Measurements from ENCODE around the gene CEBPA. TPM values are rescaled to one million over a fixed set of nuclear protein-coding genes. Genes with fewer than 3 reads are reported as not detected.

Gene CEBPA
- total and polyA plus RNA-seq, 10 of the 15 experiments (the other 5 are each of a cell fraction or from before 2014, with no cell fraction given), result 0.04 to 0.36 (median 0.13) TPM; not detected in 4

DNA sequence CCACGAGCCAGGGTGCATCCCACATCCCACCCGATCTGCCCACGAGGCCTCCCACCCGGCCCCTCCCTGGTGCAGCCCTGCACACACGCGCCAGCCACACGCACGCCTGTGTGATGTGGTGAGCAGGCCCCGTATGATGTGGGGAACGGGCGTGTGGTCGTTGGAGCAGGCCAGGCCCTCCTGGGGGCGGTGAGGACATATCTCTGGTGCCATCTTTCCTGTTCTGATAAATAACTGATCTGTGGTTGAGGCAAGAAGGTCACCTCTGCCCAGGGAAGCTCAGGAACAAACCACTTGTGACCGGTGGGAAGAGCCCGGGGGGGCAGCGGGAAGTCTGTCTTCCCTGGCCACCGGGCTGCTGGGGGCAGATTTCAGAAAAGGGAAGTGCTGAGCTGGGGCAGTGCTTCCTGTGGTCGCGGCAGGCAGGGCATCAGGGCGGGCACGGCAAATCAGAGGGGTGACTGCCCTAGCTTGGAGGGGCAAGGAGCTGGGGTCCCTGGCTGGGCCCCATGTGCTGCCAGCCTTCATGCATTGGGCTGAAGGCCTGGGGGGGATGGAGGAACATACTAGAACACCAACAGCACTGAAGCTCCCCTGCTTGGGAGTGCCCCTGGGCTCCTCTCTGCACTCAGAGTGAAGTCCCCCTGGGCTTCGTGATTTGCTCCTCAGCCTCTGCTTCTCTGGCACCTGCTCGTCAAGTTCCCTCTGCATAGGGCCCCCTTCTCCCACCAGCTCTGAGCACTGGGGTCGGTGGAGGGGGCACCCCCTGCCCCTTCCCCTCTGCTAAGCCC, 41.5 kb downstream of the CEBPA start:
- Histone ChIP-seq H3K27ac (ENCODE audit: control insufficient read depth, insufficient read depth) (no peak overlapping the region), H3K9ac (ENCODE audit: control insufficient read depth, insufficient read depth, low read length) (no peak overlapping the region), H2AFZ (ENCODE audit: control insufficient read depth, low read depth, low read length) (0 out of 2 replicates have a peak overlapping the region, but pooled peaks have one; percentile 34), H3K36me3 (ENCODE audit: control insufficient read depth in 2 of 2, insufficient read depth in 2 of 2, low read length in 1 of 2) (no peaks in the 10 kb centered on the region), H4K20me1 (ENCODE audit: control insufficient read depth, insufficient read depth) (no peaks in the 10 kb centered on the region), H3K4me2 (ENCODE audit: control insufficient read depth, insufficient read depth) (0 out of 2 replicates have a peak overlapping the region, but pooled peaks have one; percentile 17), H3K4me3 (no peak overlapping the region), H3K27me3 (replicated peaks in 1 of 2; ENCODE audit: control insufficient read depth in 2 of 2, insufficient read depth in 2 of 2, low read length in 1 of 2) (no peaks in the 10 kb centered on the region; a peak in 1 of 4 replicates), H3K9me3 (replicated peaks; ENCODE audit: control insufficient read depth, insufficient read depth, low read length) (no peaks in the 10 kb centered on the region), H3K4me1 (ENCODE audit: control insufficient read depth, insufficient read depth, low read length) (peaks cover 3% of the 10 kb centered on the region), H3K79me2 (ENCODE audit: control insufficient read depth, insufficient read depth, low read length) (no peaks in the 10 kb centered on the region)
- ChIA-PET CTCF (interaction anchor here (1.0 kb wide), 1 partner anchor 25 kb away, joined by 3 read pairs; no protein-coding TSS in a partner anchor), SMC1A (ENCODE audit: uncharacterized antibody, unreplicated experiment) (no interaction called here), POLR2A (no interaction called here), RAD21 (ENCODE audit: unreplicated experiment) (no interaction called here)
- WGBS (ENCODE audit: insufficient coverage, insufficient replicate concordance, low lambda C conversion rate, missing lambda C conversion rate), result 6% methylated on average over 20 of the region's 24 CpGs
- in situ Hi-C loops (cut with MboI), result no loop called here
- no TSS peak for BruUV-seq (replicated peaks)
- peak; percentile 75 for ATAC-seq
- intact Hi-C loops (cut with micrococcal nuclease; ENCODE audit: unreplicated experiment), result no loop called here
- no peak for FAIRE-seq
- TF ChIP-seq E4F1 (IDR thresholded peaks at IDR 0.05; ENCODE audit: borderline replicate concordance, partially characterized antibody), result no peak
- 0 out of 2 replicates have a peak, but pooled peaks have one; percentile 31 for TF ChIP-seq IKZF1 (conservative IDR thresholded peaks at IDR 0.05)
- TF ChIP-seq EGR1 (IDR thresholded peaks at IDR 0.05; ENCODE audit: borderline replicate concordance in 1 of 2, low read depth in 2 of 2, low read length in 2 of 2), result no peak
- no peak for TF ChIP-seq ESRRA (IDR thresholded peaks at IDR 0.05; ENCODE audit: low read length)
- no peak for TF ChIP-seq RCOR1 (conservative IDR thresholded peaks at IDR 0.05; ENCODE audit: low read depth, low read length)
- TF ChIP-seq TBL1XR1 (IDR thresholded peaks at IDR 0.05; ENCODE audit: low read depth, low read length), result no peak
- TF ChIP-seq CHD2 (IDR thresholded peaks at IDR 0.05; ENCODE audit: borderline replicate concordance, low read depth, low read length), result no peak
- TF ChIP-seq USF1 (IDR thresholded peaks at IDR 0.05; ENCODE audit: borderline replicate concordance, extremely low read length, insufficient read depth, low read depth, low read length), result no peak
- TF ChIP-seq JUND (IDR thresholded peaks at IDR 0.05; ENCODE audit: low read depth, low read length), result no peak
- TF ChIP-seq BMI1 (IDR thresholded peaks at IDR 0.05; ENCODE audit: borderline replicate concordance), result no peak
- peak; percentile 81 for TF ChIP-seq SPI1 (IDR thresholded peaks at IDR 0.05; ENCODE audit: borderline replicate concordance, insufficient read depth, low read depth, low read length)
- TF ChIP-seq MTA2 (IDR thresholded peaks at IDR 0.05; ENCODE audit: low read depth), result no peak
- peak in 1 of 2 experiments; percentile 30; a peak in 1 of 4 replicates for TF ChIP-seq BHLHE40 (IDR thresholded peaks at IDR 0.05; ENCODE audit: borderline replicate concordance in 1 of 2, low read depth in 2 of 2, low read length in 1 of 2)
- no peak for DNase-seq (ENCODE audit: low read depth, low spot score)

All from GM12878 (cell line).